HG03060 (cell line): ENCODE results near the gene RUSC2.
"Not testable (repeated sequence)": the region's sequence is repeated elsewhere in the genome, so short reads cannot be mapped to it uniquely, and the experiment has no call there.

Source experiments
- ATAC-seq: cut with Tn5 transposase; IDR thresholded peaks from one replicate; pipeline ENCODE4 v1.9.1; 2021; ENCODE audit warnings: low read depth, moderate number of reproducible peaks; ENCODE audit not compliant: unreplicated experiment

RUSC2 gene

GRCh38 chr9:35490155-35490909 is 421 bp downstream of the RUSC2 start:
- no peak for ATAC-seq

- no peak for ATAC-seq
Observed at GRCh38 chr9:35490910-35491465, 1.1 kb downstream of the RUSC2 start.

- not testable (repeated sequence) for ATAC-seq
Observed at GRCh38 chr9:35493119-35493518, 3.2 kb downstream of the RUSC2 start.

DNA sequence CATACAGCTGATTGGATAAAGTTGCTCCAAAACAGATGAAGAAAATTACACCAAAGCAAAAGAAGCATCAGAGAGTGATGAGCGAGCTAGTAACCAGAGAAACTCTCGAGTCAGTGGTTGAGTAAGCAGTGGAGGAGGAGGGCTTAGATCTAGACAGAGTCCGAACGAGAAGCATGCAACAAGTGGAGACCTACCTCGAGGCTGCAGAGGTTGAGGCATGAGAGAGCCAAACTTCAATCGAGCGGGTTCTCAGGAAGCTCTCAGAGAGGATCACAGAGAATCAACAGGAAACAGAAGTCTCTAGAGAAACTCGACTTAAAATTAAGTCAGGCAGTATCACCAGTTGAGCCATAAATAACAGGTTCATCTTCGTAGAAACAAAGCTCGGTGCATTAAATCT is 6.1 kb downstream of the RUSC2 start:
- ATAC-seq, result no peak

GRCh38 chr9:35498245-35498644 is 8.3 kb downstream of the RUSC2 start:
- ATAC-seq, result not testable (repeated sequence)

DNA sequence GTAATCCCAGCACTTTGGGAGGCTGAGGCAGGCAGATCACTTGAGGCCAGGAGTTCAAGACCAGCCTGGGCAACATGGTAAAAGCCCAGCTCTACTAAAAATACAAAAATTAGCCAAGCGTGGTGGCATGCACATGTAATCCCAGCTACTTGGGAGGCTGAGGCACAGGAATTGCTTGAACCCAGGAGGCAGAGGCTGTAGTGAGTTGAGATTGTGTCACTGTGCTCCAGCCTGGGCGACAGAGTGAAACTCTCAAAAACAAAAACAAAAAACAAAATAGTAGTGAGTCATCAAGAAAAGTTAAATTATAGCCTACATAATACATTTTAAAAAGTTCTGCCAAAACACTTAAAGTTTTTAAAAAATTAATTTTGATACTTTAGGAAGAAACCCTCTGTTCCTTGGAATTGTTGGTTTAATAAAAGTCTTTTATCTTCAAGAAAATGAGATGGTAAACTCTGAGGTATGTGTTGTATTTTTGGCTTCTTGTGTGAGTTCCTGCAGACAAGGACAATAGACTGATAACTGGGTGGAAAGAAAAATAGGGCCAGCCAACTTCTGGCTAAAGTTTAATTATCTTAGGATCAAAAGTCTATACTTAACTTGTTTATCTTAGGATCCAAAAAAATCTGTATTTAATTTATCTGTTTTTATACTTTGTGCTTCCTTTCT is 9.3 kb downstream of the RUSC2 start:
- ATAC-seq, result no peak

GRCh38 chr9:35499701-35500030 is 9.8 kb downstream of the RUSC2 start:
- no peak for ATAC-seq

DNA sequence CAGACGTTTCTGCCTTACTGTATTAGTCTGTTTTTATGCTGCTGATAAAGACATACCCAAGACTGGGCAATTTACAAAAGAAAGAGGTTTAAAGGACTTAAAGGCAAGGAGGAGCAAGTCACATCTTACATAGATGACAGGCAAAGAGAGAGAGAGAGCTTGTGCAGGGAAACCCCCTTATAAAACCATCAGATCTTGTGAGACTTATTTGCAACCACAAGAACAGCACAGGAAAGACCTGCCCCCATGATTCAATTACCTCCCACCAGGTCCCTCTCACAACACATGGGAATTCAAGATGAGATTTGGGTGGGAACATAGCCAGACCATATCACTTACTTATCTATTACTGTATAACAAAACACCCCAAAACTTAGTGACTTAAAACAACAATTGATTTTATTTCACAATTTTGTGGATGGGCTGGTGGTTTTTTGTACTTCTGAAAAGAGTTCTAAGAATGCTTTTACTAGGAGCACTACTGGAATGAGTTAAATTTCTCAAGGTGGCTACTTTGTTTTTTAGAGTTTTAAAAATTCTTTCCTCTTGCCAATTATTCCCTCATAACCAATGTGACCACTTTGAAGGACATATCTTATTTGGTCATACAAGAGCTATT is 10.3 kb downstream of the RUSC2 start:
- no peak for ATAC-seq

DNA sequence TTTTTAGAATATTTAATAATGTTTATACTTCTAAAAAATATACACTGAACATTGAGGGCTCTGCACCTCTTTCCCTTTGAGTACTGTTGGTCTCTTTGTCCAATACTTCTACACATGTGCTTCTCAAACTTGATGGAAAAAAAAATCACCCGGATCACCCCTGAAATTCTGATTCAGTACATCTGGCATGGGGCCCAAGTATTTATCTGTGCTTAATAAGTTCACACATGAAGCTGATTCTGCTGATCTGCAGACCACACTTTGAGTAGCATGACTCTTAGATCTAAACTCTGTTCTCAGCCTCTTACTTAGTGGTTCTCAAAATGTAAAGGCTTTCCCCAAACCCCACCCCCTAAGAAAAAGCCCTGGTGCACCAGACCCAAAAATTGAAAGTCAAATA is 12.0 kb downstream of the RUSC2 start:
- no peak for ATAC-seq

DNA sequence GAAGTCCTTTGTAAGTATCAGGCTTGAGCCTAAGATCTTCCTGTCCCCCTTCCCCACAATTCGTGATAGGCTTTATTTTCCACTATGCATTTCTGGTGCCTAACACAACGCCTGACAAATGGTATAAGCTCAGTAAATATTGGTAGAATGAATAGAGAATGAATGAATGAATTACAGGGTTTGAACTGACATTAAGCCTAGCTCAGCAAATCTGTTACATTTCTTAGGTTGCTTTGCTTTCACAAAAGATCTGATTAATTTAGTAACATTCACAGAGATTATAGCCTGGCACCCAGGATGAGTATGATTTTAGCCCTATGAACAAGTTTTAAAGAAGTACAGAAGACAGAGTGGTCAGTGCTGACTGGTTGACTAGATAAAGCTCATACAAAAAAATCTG is 16.4 kb downstream of the RUSC2 start:
- no peak for ATAC-seq

- no peak for ATAC-seq
Observed at GRCh38 chr9:35508069-35508468, 18.2 kb downstream of the RUSC2 start.

DNA sequence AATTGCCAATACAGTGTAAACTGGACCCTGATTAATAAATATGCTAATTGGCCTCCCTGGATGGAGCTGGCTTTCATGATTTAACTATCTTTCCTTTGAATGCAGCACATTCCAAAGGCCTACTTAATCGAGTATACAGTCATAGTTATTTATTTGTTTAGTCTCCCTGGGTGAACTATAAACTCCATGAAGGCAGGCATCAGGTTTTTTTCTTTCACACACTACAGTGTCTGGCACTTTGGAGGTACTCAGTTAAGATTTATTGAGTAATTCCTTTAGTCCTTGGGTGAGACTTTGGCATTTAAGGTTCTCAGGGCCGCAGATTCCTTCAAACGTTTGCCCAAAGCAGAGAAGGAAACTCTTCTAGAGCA is 20.5 kb downstream of the RUSC2 start:
- no peak for ATAC-seq

DNA sequence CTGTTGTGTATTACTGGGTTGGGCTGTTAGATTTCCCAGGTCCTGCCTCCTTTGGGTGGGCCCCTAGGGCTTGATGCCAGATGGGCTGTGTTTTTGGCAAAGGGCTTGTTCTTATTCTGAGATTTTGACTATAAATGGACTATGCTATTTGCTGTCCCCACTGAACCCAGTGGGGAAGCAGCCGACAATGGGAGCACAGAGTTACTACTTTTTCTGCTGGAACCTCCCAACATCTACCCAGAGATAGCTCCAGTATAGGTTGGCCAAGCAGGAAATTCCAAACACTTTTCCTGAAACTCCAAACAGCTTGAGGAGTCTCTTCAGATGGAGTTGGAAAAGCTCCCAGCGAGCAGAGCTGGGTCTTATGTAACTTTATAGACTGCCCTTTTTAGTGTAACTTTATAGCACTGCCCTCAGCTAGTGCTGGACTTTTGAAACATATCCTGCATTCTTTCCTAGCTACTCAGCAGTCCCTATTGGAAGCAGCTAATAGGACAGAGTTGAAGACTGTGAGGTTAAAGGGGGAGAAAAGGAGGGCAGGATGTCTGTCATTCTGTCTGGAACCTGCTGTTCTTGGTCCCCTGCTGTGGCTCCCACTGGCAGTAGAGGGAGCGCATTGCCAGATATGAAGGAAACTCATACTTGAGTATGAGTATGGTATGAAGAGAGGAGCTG is 21.0 kb downstream of the RUSC2 start:
- no peak for ATAC-seq

GRCh38 chr9:35511453-35511852 is 21.5 kb downstream of the RUSC2 start:
- ATAC-seq, result no peak

DNA sequence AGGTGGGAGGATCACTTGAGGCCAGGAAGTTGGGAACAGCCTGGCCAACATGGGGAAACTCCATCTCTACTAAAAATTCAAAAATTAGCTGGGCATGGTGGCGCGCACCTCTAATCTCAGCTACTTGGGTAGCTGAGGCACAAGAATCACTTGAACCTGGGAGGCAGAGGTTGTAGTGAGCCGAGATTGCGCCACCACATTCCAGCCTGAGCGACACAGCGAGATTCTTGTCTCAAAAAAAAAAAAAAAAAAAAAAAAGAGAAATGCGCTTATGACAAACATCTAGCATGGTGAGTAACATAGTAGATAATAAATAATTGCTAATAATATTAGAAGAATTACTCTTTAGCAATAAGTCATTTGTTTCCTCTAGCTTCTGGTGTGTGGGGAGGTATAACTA is 25.9 kb downstream of the RUSC2 start:
- ATAC-seq, result no peak

DNA sequence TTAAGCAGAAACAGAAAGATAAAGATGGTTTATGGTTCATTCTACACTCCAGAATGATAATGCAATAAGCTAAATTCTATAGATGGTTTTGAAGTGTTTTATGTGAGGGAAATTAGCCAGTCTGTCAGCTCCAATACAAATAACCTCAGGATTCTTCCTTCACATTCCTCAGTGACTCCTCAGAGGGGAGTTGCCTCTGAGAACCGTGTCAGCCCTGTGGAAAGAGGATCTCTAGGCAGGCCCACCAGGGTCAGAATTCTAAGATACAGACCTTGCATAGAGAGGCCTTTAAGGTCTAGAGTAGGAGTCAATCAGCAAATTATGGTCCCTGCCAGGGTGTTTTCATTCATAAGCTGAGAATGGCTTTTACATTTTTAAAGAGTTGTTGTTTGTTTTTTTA is 26.6 kb downstream of the RUSC2 start:
- no peak for ATAC-seq

- no peak for ATAC-seq
Observed at GRCh38 chr9:35517131-35517530, 27.2 kb downstream of the RUSC2 start.

- no peak for ATAC-seq
Observed at GRCh38 chr9:35517552-35518224, 27.8 kb downstream of the RUSC2 start.

- no peak for ATAC-seq
Observed at GRCh38 chr9:35518225-35518821, 28.4 kb downstream of the RUSC2 start.

DNA sequence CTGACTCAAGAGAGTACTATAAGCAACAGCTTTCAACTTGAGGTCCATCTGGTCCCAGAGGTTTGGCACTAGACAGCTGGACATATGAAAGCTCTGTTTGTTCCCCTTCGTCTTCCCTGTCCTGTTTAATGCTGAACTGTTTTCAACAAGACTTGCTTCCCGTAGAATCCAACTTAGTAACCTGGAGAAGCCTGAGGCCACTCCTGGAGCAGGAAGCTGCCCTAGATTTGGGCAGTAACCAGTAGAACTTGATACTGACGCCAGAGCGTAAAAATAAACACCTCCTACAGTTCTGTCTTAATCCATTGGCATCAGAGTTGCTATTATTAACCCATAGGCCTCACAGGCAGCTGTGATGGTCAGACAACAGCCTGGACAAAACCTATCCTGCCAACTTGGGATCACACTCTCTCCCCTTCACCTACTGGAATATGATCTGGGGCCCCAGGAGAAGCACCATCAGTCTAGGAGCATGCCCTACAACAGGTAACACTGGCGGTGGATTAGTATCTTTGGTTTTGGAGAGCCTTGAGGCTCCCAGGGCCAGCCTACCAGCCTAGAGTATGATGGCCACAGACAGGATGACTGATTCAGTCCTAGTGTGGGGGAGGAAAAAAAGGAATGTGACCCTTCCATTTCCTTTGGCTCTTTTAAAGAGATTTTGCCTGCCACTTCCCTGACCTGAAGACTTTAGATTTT is 29.2 kb downstream of the RUSC2 start:
- ATAC-seq, result no peak
